Loucy (cell line): ENCODE data around the gene RNASEH2A.
"Not testable (repeated sequence)": the region's sequence is repeated elsewhere in the genome, so short reads cannot be mapped to it uniquely, and the experiment has no call there.

Experiments used
- EZH2phosphoT487 ChIP-seq: fragments of 200-600 bp; IDR thresholded peaks from 2 replicates; pipeline ENCODE4 v1.6.1; 2018; ENCODE audit warnings: antibody characterized with exemption, mild to moderate bottlenecking, moderate library complexity, borderline replicate concordance
- TF ChIP-seq, protein P1 (sequence below): fragments of 200-600 bp; sonication (generic); conservative IDR thresholded peaks from 2 replicates; pipeline ENCODE4 v1.5.1; 2014; ENCODE audit warnings: mild to moderate bottlenecking, antibody characterized with exemption, low read length

DNA sequence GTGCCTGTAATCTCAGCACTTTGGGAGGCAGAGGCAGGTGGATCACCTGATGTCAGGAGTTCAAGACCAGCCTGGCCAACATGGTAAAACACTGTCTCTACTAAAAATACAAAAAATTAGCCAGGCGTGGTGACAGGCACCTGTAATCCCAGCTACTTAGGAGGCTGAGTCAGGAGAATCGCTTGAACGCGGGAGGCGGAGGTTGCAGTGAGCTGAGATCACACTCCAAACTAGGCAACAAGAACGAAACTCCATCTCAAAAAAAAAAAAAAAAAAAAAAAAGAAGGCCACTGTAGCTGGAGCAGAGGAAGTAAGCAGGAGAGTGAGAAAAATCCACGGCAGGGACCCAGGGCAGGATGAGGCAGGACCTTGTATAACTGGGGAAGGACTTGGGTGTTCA is 40.2 kb downstream of the RNASEH2A start:
- TF ChIP-seq, protein P1, sequence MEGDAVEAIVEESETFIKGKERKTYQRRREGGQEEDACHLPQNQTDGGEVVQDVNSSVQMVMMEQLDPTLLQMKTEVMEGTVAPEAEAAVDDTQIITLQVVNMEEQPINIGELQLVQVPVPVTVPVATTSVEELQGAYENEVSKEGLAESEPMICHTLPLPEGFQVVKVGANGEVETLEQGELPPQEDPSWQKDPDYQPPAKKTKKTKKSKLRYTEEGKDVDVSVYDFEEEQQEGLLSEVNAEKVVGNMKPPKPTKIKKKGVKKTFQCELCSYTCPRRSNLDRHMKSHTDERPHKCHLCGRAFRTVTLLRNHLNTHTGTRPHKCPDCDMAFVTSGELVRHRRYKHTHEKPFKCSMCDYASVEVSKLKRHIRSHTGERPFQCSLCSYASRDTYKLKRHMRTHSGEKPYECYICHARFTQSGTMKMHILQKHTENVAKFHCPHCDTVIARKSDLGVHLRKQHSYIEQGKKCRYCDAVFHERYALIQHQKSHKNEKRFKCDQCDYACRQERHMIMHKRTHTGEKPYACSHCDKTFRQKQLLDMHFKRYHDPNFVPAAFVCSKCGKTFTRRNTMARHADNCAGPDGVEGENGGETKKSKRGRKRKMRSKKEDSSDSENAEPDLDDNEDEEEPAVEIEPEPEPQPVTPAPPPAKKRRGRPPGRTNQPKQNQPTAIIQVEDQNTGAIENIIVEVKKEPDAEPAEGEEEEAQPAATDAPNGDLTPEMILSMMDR, result not testable (repeated sequence)
- not testable (repeated sequence) for TF ChIP-seq EZH2phosphoT487
